Suprapubic skin (tissue), 4 donors: ENCODE results near the gene TSPEAR.

ENCODE experiments used
- POLR2A ChIP-seq, 2 donors: fragments of 450-650 bp; IDR thresholded peaks; one replicate each; pipeline ENCODE4 v1.6.1; 2017; ENCODE audit warnings: antibody characterized with exemption in 2 of 2, mild to moderate bottlenecking in 2 of 2, moderate library complexity in 2 of 2
- POLR2AphosphoS5 ChIP-seq, 3 donors: sonication (generic); formaldehyde crosslinking; IDR thresholded peaks; one replicate each; pipeline ENCODE4 v1.6.1; 2017; ENCODE audit warnings: antibody characterized with exemption in 3 of 3
- TF ChIP-seq, protein P1 (sequence below), 2 donors: fragments of 200-600 bp in 1 of 2; fragments of 450-650 bp in 1 of 2; sonication (generic) in 1 of 2; IDR thresholded peaks; one replicate each; pipeline ENCODE4 v1.5.1; 2016 to 2019; ENCODE audit warnings: antibody characterized with exemption in 2 of 2, mild to moderate bottlenecking in 1 of 2, moderate library complexity in 1 of 2

DNA sequence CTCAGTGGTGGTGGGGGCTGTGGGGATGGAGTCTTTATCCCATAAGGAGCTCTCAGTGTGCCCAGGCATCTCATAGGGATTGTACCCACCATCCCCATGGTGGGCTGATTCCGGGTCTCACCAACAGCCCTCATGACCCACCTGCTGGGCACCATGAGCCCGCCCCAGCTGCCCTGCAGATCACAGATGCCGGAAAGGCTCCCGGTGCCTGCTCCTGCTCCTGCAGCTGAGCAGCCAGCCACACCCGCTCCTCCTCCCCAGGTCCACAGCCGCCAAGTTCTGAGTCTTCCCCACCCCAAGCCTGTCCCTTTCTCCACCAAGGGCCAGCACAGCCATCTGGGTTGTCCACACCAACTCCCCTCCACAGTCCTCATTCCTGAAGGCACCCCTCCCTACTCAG, 15.5 kb upstream of the TSPEAR start:
- TF ChIP-seq POLR2A (IDR thresholded peaks at IDR 0.05) (no peak), POLR2AphosphoS5 (IDR thresholded peaks at IDR 0.05) (no peak)
- TF ChIP-seq, protein P1, sequence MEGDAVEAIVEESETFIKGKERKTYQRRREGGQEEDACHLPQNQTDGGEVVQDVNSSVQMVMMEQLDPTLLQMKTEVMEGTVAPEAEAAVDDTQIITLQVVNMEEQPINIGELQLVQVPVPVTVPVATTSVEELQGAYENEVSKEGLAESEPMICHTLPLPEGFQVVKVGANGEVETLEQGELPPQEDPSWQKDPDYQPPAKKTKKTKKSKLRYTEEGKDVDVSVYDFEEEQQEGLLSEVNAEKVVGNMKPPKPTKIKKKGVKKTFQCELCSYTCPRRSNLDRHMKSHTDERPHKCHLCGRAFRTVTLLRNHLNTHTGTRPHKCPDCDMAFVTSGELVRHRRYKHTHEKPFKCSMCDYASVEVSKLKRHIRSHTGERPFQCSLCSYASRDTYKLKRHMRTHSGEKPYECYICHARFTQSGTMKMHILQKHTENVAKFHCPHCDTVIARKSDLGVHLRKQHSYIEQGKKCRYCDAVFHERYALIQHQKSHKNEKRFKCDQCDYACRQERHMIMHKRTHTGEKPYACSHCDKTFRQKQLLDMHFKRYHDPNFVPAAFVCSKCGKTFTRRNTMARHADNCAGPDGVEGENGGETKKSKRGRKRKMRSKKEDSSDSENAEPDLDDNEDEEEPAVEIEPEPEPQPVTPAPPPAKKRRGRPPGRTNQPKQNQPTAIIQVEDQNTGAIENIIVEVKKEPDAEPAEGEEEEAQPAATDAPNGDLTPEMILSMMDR (IDR thresholded peaks at IDR 0.05): no peak
